ENCODE results near the gene PBX4. TPM values are rescaled to one million over a fixed set of nuclear protein-coding genes. Genes with fewer than 3 reads are reported as not detected.

The PBX4 gene
- total and polyA plus RNA-seq, 2 experiments from 2014 or later = 0.32 to 0.63 TPM

DNA sequence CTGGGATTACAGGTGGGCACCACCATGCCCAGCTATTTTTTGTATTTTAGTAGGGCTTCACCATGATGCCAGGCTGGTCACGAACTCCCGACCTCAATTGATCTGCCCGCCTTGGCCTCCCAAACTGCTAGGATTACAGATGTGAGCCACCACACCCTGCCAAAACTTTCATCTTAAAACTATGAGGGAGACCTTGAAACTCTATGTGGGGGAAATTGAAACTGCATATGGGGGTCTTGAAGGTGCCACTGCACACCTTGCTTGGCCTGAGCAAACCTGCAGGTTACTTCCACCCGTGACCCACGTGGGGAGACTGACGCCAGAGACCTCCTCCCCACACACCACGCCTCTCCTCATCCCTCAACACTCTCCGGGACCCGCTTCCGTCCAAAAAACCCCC lies 64.8 kb downstream of the PBX4 start:
- Histone ChIP-seq H3F3A (ENCODE audit: insufficient read depth) (no peaks in the 10 kb centered on the region), H3K4me1 (ENCODE audit: insufficient read depth) (no peaks in the 10 kb centered on the region), H3K27me3 (replicated peaks; ENCODE audit: insufficient read depth) (no peaks in the 10 kb centered on the region), H3K27ac (no peak overlapping the region), H3K79me2 (ENCODE audit: insufficient read depth) (no peaks in the 10 kb centered on the region), H3K4me3 (no peak overlapping the region), H3K9me3 (ENCODE audit: low read depth) (no peaks in the 10 kb centered on the region), H3K9ac (no peak overlapping the region), H2AFZ (no peak overlapping the region), H3K4me2 (ENCODE audit: unreplicated experiment) (no peak overlapping the region), H3K36me3 (ENCODE audit: low read depth) (no peaks in the 10 kb centered on the region), H4K20me1 (ENCODE audit: insufficient read depth) (no peaks in the 10 kb centered on the region), H3K9me2 (ENCODE audit: insufficient read depth) (no peaks in the 10 kb centered on the region)
- TF ChIP-seq EZH2 (IDR thresholded peaks at IDR 0.05; ENCODE audit: insufficient read depth, poor library complexity, severe bottlenecking) = no peak
- no peak for TF ChIP-seq EZH2phosphoT487 (IDR thresholded peaks at IDR 0.05; ENCODE audit: insufficient read depth, low read depth)
- no peak for DNase-seq
- WGBS, 2 experiments (ENCODE audit: low coverage in 1 of 2, low lambda C conversion rate in 2 of 2, missing lambda C conversion rate in 2 of 2) = 70 to 74% methylated on average over 10 of the region's 10 CpGs
- in situ Hi-C loops (cut with MboI) = no loop called here

DNA sequence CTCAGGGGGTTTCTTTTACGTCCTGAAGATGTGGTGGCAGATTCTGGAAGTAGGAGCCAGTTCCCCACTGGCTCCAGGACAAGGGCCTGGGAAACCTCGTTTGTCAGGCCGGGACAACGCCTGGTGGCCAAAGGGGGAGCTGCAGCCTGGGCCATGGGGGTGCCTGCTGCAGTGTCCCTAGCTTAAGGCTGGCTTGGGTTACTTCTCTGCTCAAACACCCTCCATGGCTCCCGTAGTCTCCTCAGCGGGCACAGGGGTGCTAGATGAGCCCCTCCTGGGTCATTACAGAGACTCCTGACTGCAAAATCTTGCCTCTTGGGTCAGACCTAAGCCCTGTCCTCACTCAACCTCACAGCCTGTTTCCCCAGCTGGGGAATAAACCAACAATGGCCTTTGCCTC lies 65.7 kb downstream of the PBX4 start:
- WGBS, 2 experiments (ENCODE audit: low coverage in 1 of 2, low lambda C conversion rate in 2 of 2, missing lambda C conversion rate in 2 of 2) = 64 to 87% methylated on average over 6 of the region's 6 CpGs

DNA sequence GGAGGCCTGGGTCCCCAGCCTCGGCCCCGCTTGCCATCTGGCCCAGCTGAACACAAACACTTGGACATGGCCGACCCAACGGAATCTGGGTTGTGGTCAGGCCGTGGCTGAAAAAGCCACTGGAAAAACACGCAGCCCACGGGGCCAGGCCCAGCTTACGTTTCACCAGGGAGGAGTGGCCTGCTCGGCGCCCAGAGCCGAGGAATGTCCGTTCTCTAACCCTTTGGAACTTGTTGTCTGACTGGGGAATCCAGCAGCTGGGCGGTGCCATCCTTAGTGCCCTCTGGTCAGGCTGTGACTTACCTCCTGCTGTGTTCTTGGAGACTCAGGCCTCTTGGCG lies 66.7 kb downstream of the PBX4 start:
- H2AFZ ChIP-seq = no peak overlapping the region
- H3K27ac ChIP-seq = no peak overlapping the region
- H3K9me2 ChIP-seq (ENCODE audit: insufficient read depth) = no peaks in the 10 kb centered on the region
- no peaks in the 10 kb centered on the region for H3K4me1 ChIP-seq (ENCODE audit: insufficient read depth)
- no peak overlapping the region for H3K4me3 ChIP-seq
- H3K9me3 ChIP-seq (ENCODE audit: low read depth) = no peaks in the 10 kb centered on the region
- TF ChIP-seq EZH2phosphoT487 (IDR thresholded peaks at IDR 0.05; ENCODE audit: insufficient read depth, low read depth) (no peak), EZH2 (IDR thresholded peaks at IDR 0.05; ENCODE audit: insufficient read depth, poor library complexity, severe bottlenecking) (no peak)
- no peaks in the 10 kb centered on the region for H3F3A ChIP-seq (ENCODE audit: insufficient read depth)
- DNase-seq = no peak
- H3K9ac ChIP-seq = no peak overlapping the region
- H3K4me2 ChIP-seq (ENCODE audit: unreplicated experiment) = no peak overlapping the region
- no peaks in the 10 kb centered on the region for H3K27me3 ChIP-seq (replicated peaks; ENCODE audit: insufficient read depth)
- WGBS, 2 experiments (ENCODE audit: low coverage in 1 of 2, low lambda C conversion rate in 2 of 2, missing lambda C conversion rate in 2 of 2) = 84 to 86% methylated on average over 14 of the region's 14 CpGs
- H4K20me1 ChIP-seq (ENCODE audit: insufficient read depth) = no peaks in the 10 kb centered on the region
- H3K36me3 ChIP-seq (ENCODE audit: low read depth) = no peaks in the 10 kb centered on the region
- in situ Hi-C loops (cut with MboI) = no loop called here
- no peaks in the 10 kb centered on the region for H3K79me2 ChIP-seq (ENCODE audit: insufficient read depth)

More for the DNA sequence above, 65.7 kb downstream of the PBX4 start:
- Histone ChIP-seq H3F3A (ENCODE audit: insufficient read depth) (no peaks in the 10 kb centered on the region), H3K27me3 (replicated peaks; ENCODE audit: insufficient read depth) (no peaks in the 10 kb centered on the region), H3K4me2 (ENCODE audit: unreplicated experiment) (no peak overlapping the region), H3K27ac (no peak overlapping the region), H3K4me1 (ENCODE audit: insufficient read depth) (no peaks in the 10 kb centered on the region), H3K36me3 (ENCODE audit: low read depth) (no peaks in the 10 kb centered on the region), H3K4me3 (no peak overlapping the region), H3K79me2 (ENCODE audit: insufficient read depth) (no peaks in the 10 kb centered on the region), H3K9me3 (ENCODE audit: low read depth) (no peaks in the 10 kb centered on the region), H3K9ac (no peak overlapping the region), H2AFZ (no peak overlapping the region), H4K20me1 (ENCODE audit: insufficient read depth) (no peaks in the 10 kb centered on the region), H3K9me2 (ENCODE audit: insufficient read depth) (no peaks in the 10 kb centered on the region)
- TF ChIP-seq EZH2 (IDR thresholded peaks at IDR 0.05; ENCODE audit: insufficient read depth, poor library complexity, severe bottlenecking) (no peak), EZH2phosphoT487 (IDR thresholded peaks at IDR 0.05; ENCODE audit: insufficient read depth, low read depth) (no peak)
- DNase-seq = peak; percentile 55
- in situ Hi-C loops (cut with MboI) = no loop called here

DNA sequence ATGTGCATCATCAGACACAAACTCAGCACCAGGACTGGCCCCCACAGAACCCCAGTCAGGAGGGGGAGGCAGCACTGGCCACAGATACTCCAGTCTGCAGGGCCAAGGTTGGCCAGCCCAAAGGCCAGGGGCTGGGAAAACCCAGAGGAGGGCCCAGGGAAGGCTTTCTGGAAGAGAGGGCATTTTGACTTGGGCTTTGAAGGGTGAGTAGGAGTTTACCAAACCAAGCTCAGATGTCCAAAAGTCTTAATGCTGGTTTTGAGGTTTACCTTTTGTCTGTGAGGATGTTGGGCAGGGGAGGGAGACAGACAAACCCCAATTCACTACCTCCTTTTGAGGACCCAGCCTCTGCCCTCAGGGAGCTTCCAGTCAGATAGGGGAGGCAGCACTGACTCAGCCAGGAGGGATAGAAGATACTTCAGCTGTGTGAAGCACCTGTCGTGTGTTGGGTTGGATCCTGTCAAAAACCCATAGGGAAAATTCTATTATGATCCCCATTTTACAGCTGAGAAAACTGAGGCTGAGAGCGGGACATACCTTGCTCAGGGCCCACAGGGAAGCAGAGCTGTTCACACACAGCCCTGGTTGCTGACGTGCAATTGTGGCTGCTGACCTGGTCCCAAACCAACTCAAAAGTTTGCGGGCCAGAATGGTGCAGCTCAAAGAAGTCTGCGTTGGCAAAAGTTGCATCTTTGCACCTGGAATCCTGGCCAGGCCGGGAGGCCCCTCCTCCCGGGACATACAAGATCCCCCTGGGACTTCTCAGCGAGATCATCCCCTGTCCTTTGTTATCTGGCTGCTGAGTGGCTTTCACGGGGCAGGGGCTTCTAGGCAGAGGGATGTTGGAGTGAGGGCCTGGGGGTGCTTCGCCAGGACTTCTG lies 67.3 kb downstream of the PBX4 start:
- Histone ChIP-seq H3K4me3 (no peak overlapping the region), H3K9me3 (ENCODE audit: low read depth) (no peaks in the 10 kb centered on the region), H3K79me2 (ENCODE audit: insufficient read depth) (no peaks in the 10 kb centered on the region), H3F3A (ENCODE audit: insufficient read depth) (no peaks in the 10 kb centered on the region), H3K9ac (no peak overlapping the region), H3K4me1 (ENCODE audit: insufficient read depth) (no peaks in the 10 kb centered on the region), H3K27ac (no peak overlapping the region), H3K36me3 (ENCODE audit: low read depth) (no peaks in the 10 kb centered on the region), H3K4me2 (ENCODE audit: unreplicated experiment) (no peak overlapping the region), H3K9me2 (ENCODE audit: insufficient read depth) (no peaks in the 10 kb centered on the region), H4K20me1 (ENCODE audit: insufficient read depth) (no peaks in the 10 kb centered on the region), H3K27me3 (replicated peaks; ENCODE audit: insufficient read depth) (no peaks in the 10 kb centered on the region), H2AFZ (no peak overlapping the region)
- DNase-seq = no peak
- no peak for TF ChIP-seq EZH2 (IDR thresholded peaks at IDR 0.05; ENCODE audit: insufficient read depth, poor library complexity, severe bottlenecking)
- TF ChIP-seq EZH2phosphoT487 (IDR thresholded peaks at IDR 0.05; ENCODE audit: insufficient read depth, low read depth) = no peak
- in situ Hi-C loops (cut with MboI) = no loop called here
- WGBS, 2 experiments (ENCODE audit: low coverage in 1 of 2, low lambda C conversion rate in 2 of 2, missing lambda C conversion rate in 2 of 2) = 77 to 78% methylated on average over 10 of the region's 10 CpGs
